ENCODE results near the gene APLP2. TPM values are rescaled to one million over a fixed set of nuclear protein-coding genes. Genes with fewer than 3 reads are reported as not detected.

Gene APLP2
- total RNA-seq, 2 donors from 2014 or later, result 821 to 864 TPM

DNA sequence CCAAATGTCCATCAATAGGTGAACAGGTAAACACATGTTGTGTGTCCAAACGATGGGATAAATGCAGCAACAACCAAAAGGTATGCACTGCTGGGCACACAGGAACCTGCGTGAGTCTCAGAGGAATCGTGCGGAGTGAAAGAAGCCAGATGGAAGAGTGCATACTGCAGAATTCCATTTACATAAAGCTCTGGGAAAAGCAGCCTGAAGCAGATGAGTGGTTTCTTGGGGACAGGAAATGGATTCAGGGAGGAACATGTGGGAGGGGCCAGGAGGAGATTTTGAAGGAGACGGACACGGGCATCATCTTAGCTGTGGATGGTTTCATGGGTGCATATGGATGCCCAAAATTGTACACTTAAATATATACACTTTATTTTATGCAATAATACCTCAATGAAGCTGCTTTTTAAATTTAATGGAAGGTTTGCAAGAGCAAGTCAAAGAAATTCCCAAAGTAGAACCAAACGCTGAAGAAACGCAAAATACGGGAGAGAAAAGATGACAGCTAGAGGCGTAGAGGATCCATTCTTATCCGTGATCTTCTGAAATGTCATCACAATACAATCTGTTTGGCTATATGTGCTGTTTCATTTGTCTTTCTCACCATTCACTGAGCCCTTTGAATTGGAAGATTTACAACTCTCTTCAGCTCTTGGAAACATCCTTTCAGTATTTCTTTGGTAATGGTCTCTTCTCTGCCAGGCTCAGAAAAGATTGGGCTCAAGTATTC lies 114.3 kb downstream of the APLP2 start:
- Mint-ChIP-seq H3K9me3 (no peaks in the 10 kb centered on the region), H3K4me3 (no peak overlapping the region), H3K4me1 (peaks cover 7% of the 10 kb centered on the region), H3K36me3 (ENCODE audit: low read depth) (no peaks in the 10 kb centered on the region), H3K27ac (no peak overlapping the region), H3K27me3 (ENCODE audit: insufficient read depth) (no peaks in the 10 kb centered on the region)
- Histone ChIP-seq H3K4me3 (ENCODE audit: low read length) (no peak overlapping the region), H3K27me3 (ENCODE audit: control insufficient read depth, insufficient read depth, low read length, poor library complexity, severe bottlenecking) (no peaks in the 10 kb centered on the region), H3K36me3 (ENCODE audit: control insufficient read depth, insufficient read depth, low read length) (no peaks in the 10 kb centered on the region), H3K27ac (ENCODE audit: low read depth, low read length) (no peak overlapping the region), H3K4me1 (ENCODE audit: control insufficient read depth, insufficient read depth, low read length) (peaks cover 4% of the 10 kb centered on the region), H3K9ac (ENCODE audit: extremely low read depth, low read length, poor library complexity, severe bottlenecking) (no peak overlapping the region), H3K9me3 (ENCODE audit: control insufficient read depth, low read length) (no peaks in the 10 kb centered on the region)
- DNase-seq, result no peak
- TF ChIP-seq, protein P1, sequence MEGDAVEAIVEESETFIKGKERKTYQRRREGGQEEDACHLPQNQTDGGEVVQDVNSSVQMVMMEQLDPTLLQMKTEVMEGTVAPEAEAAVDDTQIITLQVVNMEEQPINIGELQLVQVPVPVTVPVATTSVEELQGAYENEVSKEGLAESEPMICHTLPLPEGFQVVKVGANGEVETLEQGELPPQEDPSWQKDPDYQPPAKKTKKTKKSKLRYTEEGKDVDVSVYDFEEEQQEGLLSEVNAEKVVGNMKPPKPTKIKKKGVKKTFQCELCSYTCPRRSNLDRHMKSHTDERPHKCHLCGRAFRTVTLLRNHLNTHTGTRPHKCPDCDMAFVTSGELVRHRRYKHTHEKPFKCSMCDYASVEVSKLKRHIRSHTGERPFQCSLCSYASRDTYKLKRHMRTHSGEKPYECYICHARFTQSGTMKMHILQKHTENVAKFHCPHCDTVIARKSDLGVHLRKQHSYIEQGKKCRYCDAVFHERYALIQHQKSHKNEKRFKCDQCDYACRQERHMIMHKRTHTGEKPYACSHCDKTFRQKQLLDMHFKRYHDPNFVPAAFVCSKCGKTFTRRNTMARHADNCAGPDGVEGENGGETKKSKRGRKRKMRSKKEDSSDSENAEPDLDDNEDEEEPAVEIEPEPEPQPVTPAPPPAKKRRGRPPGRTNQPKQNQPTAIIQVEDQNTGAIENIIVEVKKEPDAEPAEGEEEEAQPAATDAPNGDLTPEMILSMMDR (conservative IDR thresholded peaks at IDR 0.05), result no peak
- 94 to 96% methylated on average over 9 to 11 of the region's 11 CpGs for WGBS, 2 experiments (ENCODE audit: insufficient coverage in 1 of 2, insufficient read length in 1 of 2)

DNA sequence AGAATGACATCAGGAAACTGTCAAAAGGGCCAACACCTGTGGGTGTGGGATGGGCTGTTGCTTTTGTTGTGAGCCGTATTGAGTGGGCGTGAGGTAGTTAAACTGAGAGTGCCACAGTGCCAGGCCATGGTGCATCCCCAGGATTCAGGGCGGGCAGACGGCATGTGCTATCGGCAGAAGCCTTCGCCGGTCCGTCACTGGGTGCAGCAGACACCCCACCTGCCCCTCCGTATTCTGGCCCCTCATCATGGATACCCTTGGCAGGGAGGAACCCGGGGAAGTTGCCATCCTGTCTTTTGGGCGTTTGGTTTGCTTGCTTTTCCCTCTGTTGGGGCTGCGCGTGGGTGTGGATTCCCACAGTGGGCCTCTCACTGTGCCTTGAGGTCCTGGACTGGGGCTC lies 117.4 kb downstream of the APLP2 start:
- H3K9me3 ChIP-seq (ENCODE audit: control insufficient read depth, low read length), result no peaks in the 10 kb centered on the region
- 93 to 99% methylated on average over 13 of the region's 13 CpGs for WGBS, 2 experiments (ENCODE audit: insufficient coverage in 1 of 2, insufficient read length in 1 of 2)
- TF ChIP-seq, protein P1 (conservative IDR thresholded peaks at IDR 0.05), result no peak
- H3K4me1 ChIP-seq (ENCODE audit: control insufficient read depth, insufficient read depth, low read length), result no peaks in the 10 kb centered on the region
- no peak for DNase-seq
- H3K9ac ChIP-seq (ENCODE audit: extremely low read depth, low read length, poor library complexity, severe bottlenecking), result no peak overlapping the region
- H3K36me3 ChIP-seq (ENCODE audit: control insufficient read depth, insufficient read depth, low read length), result no peaks in the 10 kb centered on the region
- Mint-ChIP-seq H3K9me3 (no peaks in the 10 kb centered on the region), H3K27me3 (ENCODE audit: insufficient read depth) (no peaks in the 10 kb centered on the region), H3K27ac (no peak overlapping the region), H3K36me3 (ENCODE audit: low read depth) (peaks cover 2% of the 10 kb centered on the region), H3K4me3 (no peak overlapping the region), H3K4me1 (no peaks in the 10 kb centered on the region)
- no peak overlapping the region for H3K27ac ChIP-seq (ENCODE audit: low read depth, low read length)
- no peaks in the 10 kb centered on the region for H3K27me3 ChIP-seq (ENCODE audit: control insufficient read depth, insufficient read depth, low read length, poor library complexity, severe bottlenecking)
- H3K4me3 ChIP-seq (ENCODE audit: low read length), result no peak overlapping the region

DNA sequence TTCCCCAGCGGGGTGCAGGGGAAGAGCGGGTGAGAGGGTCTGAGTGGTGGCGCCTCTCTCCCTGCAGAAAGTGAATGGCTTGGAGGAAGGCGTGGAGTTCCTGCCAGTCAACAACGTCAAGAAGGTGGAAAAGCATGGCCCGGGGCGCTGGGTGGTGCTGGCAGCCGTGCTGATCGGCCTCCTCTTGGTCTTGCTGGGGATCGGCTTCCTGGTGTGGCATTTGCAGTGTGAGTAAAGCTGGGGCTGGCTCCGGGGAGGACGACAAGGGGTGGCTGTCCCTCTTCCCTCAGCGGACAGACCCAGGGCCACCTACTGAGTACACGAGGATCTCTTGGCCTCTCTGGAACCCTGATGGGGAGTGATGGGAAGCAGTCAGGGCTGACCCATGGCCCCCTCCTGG lies 118.4 kb downstream of the APLP2 start:
- Histone ChIP-seq H3K27me3 (ENCODE audit: control insufficient read depth, insufficient read depth, low read length, poor library complexity, severe bottlenecking) (no peaks in the 10 kb centered on the region), H3K36me3 (ENCODE audit: control insufficient read depth, insufficient read depth, low read length) (no peaks in the 10 kb centered on the region), H3K4me1 (ENCODE audit: control insufficient read depth, insufficient read depth, low read length) (no peaks in the 10 kb centered on the region), H3K9ac (ENCODE audit: extremely low read depth, low read length, poor library complexity, severe bottlenecking) (no peak overlapping the region), H3K4me3 (ENCODE audit: low read length) (no peak overlapping the region), H3K27ac (ENCODE audit: low read depth, low read length) (no peak overlapping the region), H3K9me3 (ENCODE audit: control insufficient read depth, low read length) (no peaks in the 10 kb centered on the region)
- Mint-ChIP-seq H3K36me3 (ENCODE audit: low read depth) (peaks cover 2% of the 10 kb centered on the region), H3K4me1 (no peaks in the 10 kb centered on the region), H3K27me3 (ENCODE audit: insufficient read depth) (no peaks in the 10 kb centered on the region), H3K27ac (no peak overlapping the region), H3K9me3 (no peaks in the 10 kb centered on the region), H3K4me3 (no peak overlapping the region)
- no peak for DNase-seq
- TF ChIP-seq, protein P1 (conservative IDR thresholded peaks at IDR 0.05), result no peak
- 90 to 94% methylated on average over 4 to 14 of the region's 14 CpGs for WGBS, 2 experiments (ENCODE audit: insufficient coverage in 1 of 2, insufficient read length in 1 of 2)
